SHP77 treated with DMSO at 0.1 percent for 48 hours (cell line): ENCODE results near the gene SEPTIN2.
"Not testable (repeated sequence)": the region's sequence is repeated elsewhere in the genome, so short reads cannot be mapped to it uniquely, and the experiment has no call there.

Experiments used
- DNase-seq: peaks from one replicate; lab custom pipeline; 2025; lab: John Stamatoyannopoulos, UW

The SEPTIN2 gene

DNA sequence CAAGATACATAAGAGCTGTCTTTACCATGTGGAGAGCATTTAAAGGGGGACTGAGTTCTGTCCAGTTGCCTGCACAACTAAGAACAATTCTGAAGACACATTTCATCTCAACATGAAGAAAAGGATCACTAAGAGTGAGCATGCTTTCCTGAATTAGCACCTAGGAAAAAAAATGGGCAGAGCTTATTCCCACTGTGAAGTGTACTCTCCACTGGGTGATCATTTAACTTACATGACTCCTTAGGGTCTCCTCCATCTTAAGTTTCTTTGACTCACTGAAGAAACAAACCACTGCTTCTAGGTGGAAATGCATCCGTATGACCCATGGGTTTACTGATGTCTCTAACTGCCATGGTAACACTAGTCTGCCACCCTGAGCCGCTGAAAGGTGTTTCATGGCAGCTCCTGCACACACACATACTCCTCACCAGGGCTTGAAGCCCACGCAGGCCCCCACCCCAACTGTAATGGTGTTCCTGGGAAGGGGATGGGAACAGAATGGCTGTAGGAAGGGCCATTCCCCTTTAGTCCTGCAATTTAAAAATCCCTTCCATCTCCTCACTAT lies 27.3 kb upstream of the SEPTIN2 start:
- DNase-seq = no peak

DNA sequence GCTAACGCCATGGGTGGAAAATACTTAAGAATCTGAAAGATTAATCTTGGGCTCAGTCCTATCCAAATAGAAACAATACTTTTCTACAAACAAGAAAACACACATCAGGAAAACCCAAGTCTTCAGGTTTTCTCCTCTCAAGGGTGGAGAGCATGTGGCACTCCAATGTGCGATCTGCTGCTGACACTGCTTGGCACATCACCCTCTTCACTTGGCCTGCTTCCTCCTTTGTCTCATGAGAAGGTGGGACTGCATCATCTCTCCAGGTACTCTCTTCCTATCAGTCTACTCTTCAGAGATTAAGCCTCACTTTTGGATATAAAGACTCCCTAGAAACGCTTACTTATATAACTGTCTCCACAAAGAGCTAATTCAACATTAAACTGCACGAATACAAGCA lies 26.7 kb upstream of the SEPTIN2 start:
- DNase-seq = no peak

DNA sequence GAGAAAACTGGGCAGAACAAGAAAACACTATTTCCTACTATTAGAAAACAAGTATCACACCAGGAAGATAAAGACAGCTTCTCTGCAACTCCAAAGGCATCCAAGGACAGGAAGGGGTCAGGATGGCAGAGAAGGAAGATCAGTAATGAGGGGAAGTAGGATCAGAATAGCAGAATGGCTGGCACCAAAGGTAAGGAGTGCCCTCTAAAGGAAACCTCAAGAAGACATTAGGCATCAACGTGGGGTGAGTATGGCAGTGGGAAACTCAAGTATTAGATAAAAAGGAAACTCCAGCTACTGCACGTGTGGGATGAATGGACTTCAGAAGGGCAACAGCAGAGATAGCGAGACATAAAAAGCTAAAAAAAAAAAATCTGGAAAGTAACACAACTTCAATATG lies 26.1 kb upstream of the SEPTIN2 start:
- no peak for DNase-seq

DNA sequence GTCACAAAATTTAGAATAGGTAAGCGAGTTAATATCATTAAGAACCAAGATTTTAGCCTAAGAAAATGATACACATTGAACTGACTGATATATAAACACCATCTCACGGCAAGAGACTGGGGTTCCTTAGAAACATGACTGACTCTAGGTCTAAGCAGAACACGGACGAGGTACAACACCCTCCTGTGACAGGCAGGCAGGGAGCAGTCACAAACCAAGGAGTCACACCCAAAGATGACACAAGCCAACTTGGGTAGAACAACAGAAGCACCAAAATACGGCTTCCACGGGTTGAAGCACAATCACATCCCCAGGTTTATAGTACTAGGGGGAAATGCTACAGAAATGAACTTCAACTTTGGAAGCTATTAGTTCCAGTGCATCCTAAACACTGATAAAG lies 24.6 kb upstream of the SEPTIN2 start:
- DNase-seq = no peak

DNA sequence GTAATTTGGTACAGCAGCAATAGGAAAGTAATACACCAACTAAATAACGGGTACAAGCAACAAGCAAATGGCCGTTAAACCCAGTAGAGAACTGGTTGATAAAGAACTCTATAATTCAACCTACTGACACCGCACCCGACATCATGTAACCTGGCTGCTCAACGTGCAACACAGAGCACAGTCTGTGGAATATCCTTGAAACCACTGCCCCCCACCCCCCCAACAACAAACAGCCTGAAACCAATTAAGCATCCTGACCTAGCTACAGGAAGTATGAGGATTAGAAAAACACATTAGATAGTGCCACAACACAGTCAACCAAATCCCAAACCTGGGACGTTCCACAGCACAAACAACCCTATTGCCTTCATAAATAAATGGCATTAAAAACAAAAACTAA lies 23.7 kb upstream of the SEPTIN2 start:
- DNase-seq = no peak

DNA sequence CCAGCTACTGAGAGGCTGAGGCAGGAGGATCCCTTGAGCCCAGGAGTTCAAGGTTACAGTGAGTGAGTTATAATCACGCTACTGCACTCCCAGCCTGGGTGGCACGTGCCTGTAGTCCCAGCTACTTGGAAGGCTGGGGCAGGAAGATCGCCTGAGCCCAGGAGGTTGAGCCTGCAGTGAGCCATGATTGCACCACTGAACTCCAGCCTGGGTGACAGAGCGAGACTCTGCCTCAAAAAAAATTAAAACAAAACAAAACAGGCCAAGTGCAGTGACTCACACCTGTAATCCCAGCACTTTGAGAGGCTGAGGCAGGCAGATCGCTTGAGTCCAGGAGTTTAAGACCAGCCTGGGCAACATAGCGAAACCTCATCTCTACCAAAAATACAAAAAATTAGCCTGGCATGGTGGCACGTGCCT lies 22.3 kb upstream of the SEPTIN2 start:
- not testable (repeated sequence) for DNase-seq

DNA sequence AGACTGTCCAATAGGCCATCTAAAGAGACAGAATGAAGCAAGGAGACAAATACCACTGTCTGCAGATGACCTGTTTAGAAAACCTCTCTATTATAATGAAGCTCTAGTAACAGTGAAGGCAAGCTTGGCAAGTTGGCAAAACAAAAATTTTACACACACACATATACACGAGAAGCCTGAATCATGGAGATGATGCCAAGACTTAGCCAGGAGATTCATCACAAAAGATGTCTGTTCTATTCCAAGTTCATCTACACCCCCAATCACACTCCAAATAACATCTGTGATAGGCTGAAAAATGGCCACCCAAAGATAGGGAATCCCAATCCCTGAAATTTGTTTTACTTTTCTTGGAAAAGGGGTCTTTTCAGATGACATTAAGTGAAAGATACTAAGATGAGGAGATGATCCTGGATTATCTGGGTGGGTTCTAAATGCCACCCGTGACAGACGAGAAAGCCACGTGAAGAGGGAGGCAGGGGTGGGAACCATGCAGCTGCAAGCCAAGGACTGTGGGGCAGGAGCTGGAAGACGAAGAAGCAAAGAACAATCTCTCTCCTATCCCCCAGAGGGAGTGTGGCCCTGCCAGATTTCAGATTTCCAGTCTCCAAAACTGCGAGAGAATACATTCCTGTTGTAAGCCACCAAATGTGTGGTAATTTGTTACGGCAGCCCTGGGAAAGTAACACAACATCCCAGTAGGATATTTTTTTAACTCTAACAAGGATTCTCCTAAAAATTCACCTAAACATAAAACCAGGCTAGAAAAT lies 20.2 kb upstream of the SEPTIN2 start:
- no peak for DNase-seq

DNA sequence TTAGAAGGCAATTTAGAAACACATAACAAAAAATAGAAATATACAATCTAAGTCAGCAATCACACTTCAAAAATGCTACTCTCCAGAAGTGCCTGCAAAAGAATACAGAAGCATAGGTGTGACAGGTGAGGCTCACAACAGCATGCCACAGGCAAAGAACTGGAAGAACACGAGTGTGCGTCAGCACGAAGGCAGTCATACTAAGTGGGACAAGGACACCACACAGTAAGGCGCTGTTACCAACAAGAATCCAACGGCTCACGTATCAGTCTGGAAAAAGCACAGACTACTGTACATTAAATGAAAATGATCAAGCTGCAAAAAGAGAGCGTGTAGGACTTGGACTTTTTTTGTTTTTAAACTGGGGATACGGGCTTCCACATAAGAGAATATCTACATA lies 19.0 kb upstream of the SEPTIN2 start:
- no peak for DNase-seq

DNA sequence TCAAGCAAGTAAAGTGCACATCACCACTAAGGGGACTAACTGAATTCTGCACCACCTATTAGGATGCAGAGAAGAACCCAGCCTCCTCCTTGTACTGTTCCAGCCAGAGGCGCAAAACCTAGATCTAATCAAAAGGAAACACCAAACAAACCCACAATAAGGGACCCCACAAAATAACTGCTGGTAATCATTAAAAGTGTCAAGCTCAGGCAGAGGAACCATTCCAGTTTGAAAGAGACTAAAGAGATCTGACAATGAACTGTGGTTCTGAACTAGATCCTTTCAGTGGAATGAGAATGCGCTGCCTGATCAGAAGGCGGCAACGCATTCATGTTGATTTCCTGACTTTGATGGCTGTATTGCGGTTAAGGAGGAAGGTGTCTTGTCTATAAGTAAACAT lies 17.1 kb upstream of the SEPTIN2 start:
- no peak for DNase-seq

DNA sequence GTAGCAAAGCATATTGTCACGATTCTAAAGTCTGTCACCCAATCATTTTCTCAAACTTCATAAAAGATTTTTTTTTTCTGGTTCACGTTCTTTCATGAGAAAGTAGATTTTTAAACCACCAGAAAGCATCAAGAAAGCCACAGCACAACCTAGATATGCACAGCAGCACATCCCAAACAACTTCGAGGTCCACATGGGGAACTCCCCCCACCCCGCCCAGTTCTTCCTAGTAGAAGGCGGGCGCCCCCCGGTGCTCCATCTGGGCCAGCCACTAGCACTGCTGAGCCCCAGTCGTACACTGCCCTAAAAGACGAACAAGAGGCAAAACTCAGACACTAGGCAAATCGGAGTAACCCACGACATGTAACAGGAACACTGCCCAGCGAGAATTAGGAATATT lies 15.7 kb upstream of the SEPTIN2 start:
- DNase-seq = no peak

DNA sequence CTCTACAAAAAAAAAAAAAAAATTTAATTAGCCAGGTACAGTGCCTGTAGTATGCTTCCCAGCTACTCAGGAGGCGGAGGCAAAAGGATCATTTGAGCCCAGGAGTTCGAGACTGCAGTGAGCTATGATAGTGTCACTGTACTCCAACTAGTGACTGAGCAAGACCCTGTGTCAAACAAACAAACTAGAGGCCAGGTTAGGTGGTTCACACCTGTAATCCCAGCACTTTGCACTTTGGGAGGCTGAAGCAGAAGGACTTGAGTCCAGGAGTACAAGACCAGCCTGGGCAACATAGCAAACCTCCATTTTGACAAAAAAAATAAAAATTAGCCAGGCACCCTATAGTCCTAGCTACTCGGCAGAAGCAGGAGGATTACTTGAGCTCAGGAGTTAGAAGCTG lies 13.6 kb upstream of the SEPTIN2 start:
- no peak for DNase-seq

DNA sequence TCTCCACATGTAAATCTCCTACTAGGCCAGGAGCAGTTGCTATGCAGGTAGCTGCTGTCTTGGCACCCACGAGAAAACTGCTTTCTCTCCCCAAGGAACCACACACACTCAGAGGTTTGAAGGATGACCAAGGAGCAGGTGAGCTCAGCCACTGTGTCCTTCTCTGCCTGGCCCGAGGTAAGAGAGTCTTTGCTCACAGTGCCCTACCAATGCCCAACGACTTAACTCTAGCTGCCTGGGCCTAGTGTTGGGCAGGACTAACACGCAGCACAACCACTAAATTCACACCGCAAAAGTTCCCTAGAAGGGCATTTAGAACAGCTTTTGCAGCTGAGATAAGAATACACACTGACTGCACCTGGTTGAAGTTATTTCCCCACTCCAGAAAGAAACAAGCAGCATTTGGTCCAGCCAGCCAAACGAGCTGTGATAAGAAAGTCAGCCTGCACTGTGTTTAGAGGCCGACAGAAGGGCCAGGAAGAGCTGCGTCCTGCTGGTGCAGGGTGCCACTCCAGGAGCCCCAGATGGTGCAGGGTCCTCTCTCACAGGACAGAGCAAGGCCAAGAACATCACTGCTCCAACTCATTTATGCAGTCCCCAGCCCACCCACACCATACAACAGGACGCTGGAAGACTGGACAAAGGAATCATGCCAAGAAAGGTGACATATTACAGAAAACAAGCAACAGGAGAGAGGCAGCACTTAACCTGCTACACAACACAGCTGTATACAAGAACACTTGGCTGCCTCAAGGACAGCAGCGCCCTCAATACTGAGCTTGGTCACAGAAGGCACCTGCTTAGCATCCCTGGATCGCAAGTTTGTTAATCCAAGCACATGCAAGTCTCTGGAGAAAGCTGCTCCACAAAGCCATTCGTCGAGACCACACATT lies 12.7 kb upstream of the SEPTIN2 start:
- DNase-seq = no peak

DNA sequence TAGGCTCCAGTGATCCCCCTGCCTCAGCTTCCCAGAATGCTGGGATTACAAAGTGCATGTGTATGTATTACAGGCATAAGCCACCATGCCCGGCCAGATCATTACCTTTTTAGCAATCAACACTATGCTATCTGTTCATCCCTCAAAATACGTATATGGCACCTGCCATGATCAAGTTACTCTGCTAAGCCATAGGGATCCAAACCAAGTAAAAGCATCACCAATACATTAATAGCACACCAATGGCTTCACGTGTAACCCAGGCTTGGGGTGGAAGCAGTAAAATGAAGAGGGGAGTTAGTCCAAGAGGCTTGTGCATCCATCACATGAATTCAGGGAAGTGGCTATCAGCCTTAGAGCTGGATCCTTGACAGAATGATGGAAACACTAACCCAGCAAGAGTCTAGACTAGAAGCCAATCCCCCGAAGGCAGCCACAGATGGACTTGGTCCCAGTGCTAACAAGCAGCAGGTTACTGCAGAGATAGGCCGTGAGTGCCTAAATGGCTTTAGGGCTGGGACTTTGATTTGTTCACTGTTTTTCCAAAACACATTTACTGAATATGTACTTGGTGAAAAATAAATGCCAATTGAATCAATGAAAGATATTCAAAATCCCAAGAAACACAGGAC lies 11.6 kb upstream of the SEPTIN2 start:
- no peak for DNase-seq

DNA sequence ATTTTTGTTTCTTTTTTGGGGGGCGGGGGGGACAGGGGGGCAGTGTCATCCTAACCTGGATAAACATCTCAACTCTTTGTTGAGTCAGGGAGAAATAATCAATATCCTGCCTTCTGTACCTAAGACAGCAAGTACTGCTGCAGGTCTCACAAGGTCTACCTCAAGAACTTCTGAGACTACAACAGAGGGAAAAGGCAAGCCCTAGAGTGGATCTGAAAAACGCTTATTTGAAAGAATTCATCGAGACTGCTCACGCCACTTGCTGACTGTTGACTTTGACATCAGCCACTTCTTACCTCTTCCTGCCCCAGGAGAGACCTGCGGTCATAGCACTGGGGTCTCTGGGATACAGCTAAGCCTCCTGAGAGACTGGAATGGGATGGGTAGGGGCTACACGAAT lies 8.7 kb upstream of the SEPTIN2 start:
- DNase-seq = no peak

DNA sequence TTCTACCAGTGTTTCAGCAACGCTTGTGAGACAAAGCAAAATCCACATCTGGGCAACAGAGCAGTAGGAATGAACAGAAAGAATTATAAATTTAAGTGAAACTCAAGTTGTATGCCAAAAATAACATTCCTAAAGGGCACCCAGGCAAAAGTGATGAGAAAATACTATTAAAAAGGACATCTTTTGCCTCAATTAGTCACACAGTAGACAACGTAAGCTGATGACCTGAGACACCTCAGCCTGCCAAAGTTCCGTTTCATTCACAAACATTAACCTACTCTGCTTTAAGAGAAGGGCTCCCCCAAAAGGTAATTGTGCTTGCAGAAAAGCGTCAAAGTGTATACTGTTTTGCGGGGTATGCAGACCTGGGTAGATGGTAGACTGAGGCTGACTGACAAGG lies 7.5 kb upstream of the SEPTIN2 start:
- DNase-seq = no peak

DNA sequence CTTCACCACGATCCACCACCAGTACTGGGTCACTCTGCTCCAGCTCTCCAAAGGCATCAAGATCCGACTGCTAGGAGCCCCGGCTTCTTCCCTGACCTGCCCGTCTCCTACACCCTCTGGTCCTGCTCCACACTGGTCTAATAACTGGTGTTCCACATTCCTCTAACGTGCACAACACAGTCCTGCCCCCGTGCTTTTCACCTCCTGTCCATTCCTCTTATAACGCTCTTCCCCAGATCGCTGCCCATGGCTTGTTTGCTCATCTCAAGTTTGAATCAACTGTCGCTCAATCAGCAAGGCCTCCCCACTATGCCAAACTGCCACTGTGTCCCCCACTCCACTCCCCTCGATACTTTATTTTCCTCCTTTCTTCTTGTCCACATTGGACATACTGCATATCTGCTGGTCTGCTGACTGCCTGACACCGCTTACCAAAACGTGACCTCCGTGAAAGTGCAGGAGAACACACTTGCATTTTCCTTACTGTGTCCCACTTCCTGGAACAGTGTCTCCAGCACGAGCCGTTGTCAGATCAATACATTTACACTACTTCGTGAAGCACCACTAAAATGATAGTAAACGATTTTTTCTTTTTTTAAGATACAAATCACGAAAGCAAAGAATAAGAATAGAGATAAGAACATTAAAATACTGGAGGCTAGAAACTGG lies 6.8 kb upstream of the SEPTIN2 start:
- DNase-seq = no peak

DNA sequence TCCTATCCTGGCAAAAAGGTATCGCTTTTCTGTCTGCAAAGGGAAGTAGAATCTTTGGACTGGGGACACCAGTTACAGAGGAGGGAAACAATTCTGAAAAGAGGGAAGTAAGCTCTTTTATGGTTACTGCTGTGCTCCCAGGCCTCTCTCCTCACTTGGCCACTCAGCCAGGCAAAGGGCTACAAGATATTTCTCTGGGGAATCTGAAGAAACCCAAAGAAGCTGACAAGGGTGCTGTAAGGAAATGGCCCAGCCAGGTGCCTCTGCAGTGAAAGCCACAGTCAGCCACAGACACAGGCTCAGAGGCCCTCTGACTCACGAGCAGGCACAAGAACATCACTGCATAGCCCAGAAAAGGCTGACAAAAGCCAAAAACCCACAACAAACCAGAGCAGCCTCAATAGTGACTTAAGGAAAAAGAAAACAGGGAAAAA lies 6.0 kb upstream of the SEPTIN2 start:
- DNase-seq = no peak

DNA sequence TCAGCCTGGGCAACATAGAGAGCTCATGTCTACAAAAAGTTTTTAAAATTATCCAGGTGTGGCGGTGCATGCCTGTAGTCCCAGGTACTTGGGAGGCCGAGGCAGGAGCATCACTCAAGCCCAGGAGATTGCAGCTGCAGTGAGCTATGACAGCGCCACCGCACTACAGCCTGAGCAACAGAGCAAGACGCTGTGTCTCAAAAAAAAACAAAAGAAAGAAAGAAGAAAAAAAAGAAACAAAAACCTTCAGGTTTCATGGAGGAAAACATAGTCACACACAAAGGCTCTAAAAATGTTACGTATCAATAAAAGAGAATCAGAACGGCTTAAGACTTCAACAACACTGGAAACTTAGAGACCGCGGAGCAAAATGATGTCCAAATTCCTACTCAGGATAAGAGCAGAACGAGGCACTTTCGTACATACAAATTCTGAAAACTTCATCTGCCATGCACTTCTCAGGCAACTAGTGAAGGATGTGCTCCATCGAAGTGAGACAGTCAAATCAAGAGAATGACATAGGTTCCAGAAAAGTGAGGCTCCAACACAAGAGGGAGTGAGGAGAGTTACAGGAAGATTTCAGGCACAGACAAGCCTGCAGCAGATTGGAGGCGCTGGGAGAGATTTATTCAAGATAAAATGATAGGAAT lies 4.7 kb upstream of the SEPTIN2 start:
- no peak for DNase-seq

DNA sequence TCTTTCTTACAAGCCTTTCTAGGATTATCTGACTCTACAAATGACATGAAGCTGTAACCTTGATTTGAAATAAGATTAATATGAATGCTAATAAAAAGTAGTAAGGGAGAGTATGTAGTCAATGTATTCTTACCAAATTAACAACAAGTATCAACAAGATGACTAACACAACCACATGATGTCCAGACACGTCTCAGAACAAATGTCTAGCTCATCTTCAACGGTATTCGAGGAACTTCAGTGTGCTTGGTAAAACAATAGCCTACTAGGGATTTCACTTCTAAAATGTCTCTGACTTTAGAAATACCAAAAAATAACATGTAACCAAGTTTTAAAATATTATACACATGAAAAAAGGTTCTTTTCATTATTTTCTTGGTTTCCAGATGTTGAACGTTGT lies 3.6 kb upstream of the SEPTIN2 start:
- no peak for DNase-seq

DNA sequence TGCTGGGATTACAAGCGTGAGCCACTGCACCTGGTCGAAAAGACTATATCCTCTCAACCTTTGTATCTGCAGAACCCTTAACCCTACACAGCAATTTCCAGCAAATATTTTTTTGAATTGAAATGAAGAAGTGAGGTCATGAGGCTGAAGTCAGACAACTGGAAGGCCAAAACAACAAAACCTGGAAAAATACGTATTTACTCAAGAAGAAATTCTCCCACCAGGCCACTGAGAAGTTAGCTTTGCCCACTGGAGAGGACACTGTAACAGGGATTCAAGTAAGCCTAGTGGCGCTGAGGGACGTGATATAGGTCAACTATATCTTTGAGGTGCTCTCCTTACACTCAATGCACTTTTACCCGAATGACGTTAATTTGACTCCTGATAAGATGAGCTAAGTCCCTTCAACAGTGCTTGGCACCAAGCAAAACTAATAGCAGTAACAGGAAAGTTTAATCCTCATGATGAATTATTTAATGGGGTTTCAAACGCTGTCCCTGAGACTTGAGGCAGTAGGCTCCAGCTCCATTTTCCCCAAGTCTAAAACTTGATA lies 2.1 kb upstream of the SEPTIN2 start:
- DNase-seq = no peak
